SIG-M5 treated with dmso at 0.1 percent for 504 hours (cell line): ENCODE results near the gene ZKSCAN7.
"Not testable (repeated sequence)": the region's sequence is repeated elsewhere in the genome, so short reads cannot be mapped to it uniquely, and the experiment has no call there.

Experiments used
- DNase-seq: peaks from one replicate; lab custom pipeline; 2025; ENCODE audit not compliant: unreplicated experiment; lab: John Stamatoyannopoulos, UW

The ZKSCAN7 gene

DNA sequence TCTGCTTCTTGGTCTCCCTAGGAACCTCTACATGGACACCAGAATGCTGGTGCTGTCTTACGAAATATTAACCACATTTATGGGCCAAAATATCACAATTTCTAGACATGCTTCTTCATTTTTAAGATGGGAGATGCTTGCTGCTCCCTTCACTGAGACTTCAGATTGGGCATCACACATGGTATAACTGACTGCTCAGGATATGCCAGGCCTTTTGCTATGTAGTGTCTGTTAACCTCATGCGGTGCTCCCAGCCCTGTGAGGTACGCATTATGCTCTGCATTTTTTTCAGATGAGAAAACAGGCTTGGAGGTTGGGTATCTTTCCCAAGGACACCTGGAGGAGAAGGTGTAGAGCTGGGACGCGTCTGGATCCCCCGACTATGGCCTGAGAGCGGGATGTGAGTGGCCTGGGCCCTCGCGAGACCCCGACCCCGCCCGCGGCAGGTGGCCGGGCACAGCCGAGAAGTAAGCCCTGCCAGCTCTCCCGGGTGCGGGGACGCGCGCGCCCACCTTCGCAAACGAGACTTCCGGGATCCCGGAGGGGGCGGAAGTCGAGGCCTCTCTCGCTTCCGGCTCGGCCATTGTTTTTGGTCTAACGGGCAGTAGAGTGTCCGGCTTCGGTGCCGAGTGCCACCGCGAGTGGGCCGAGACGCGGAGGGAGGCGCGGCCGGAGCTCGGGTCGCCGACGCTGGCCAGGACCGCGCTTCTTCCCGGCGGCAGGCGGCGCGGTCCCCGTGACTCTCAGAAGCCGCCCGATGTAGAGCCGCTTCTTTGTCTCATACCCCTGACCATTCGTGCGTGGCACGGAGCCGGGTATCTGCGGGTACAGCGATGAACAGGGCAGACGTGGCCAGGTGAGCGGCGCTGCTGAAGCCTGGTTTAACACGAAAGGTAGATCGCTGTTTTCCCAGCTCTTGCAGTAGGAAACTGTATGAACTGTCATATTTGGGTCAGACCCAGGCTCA lies at the start of gene ZKSCAN7:
TSS of gene ZKSCAN7 (plus strand) at position 568 of the 967 bp plus-strand sequence. CDS start 1,855 bp downstream, outside the sequence.
- no peak for DNase-seq

DNA sequence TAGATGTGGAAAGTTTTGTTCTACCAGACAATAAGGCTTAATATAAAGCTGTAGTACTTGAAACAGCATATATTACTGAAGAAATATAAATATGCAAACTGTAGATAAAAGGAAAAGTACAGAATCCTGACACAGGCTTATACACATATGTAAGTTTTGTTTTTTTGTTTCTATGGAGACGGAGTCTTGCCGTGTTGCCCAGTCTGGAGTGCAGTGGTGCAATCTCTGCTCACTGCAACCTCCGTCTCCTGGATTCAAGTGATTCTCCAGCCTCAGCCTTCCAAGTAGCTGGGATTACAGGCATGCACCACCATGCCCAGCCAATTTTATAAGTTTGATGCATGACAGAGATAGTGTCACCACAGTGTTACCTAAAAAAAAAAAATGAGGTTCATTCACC lies 48.4 kb upstream of the ZKSCAN7 start:
- no peak for DNase-seq

DNA sequence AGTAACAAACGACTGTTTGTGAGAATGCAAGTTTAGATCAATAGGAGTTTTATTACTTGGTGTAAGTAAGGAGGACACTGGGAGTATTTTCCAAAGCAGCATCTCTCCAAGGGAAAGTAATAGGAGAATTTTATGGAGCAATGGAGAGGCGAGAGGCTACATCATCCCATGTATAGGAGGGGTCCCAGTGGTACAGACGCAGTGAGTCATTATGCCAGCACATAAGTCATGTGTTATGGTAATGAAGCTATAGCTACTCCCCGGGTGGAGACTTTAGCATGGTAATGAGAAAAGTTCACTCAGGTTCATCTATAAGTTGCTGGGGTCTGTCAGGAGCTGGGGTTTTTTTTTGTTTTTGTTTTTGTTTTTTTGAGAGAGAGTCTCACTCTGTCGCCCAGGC lies 48.0 kb upstream of the ZKSCAN7 start:
- no peak for DNase-seq

DNA sequence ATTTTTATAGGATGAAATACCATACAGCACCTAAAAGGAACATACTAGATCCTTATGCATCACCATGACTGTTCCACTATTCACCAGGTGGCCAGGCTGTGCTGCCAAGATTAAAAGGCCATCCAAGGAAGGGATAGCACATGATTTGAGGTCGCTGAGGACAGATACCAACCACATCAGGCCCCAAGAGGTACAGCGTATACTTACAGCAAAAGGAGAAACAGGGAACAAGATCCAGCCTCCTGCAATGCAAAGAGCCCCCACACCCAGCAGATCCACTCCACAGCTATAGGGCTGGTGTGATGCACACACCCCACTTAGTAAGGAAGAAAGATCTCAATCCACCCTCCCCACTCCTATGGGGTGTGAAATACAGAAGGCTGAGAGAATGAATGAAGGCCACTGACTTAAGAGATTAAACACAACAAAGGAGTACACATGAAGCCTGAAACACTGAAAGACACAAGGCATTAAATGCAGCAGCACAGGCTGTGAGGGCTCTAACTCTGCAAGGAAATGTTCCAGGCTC lies 45.5 kb upstream of the ZKSCAN7 start:
- peak; percentile 57 for DNase-seq

DNA sequence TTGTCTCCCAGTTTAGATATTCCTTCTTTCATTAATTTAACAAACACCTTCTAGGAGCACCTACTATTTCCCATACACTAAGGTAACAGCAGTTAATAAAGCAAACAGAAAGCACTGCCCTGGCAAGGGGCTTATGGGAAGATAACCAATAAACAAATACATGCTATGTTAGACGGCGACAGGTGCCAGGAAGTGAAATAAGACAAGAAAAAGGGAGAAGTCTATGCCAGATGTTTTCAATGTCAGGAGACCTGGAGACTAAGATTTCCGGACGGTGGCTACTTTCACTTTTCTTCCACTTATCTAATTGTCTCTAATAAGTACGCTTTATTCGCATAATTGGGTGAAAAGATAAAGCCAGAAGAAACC lies 45.0 kb upstream of the ZKSCAN7 start:
- peak; percentile 26 for DNase-seq

DNA sequence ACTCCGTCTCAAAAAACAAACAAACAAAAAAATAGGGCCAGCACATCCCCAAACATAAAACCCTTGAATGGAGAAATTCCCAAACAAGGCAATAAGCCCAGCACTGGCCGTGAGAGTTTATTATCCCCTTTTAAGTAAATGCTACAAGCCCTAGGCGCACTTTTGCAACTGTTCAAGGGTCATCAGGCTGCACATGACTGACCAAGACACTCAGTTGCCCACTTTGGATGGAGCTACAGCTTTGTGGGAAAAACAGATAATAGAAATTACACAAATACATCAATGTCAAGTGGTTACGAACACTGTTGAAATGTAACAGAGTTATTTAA lies 43.8 kb upstream of the ZKSCAN7 start:
- DNase-seq: no peak

DNA sequence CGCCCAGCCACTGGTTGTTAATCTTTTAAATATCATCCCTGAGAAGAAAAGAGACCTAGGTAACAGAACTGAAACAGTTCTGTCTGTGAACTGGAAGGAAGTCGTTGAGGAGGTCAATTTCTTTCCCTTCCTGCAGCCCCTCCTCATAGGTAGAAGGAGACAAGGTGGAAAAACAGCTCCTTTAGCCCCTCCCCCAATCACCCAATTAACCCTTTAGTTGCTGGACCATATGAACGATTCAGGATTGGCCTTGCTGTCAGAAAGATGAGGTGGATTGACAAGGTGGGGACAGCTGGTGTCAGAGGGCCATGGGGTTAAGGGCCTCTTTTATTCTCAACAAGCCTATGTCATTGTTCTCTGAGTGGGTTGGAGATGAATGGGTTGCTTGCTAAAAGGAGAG lies 41.5 kb upstream of the ZKSCAN7 start:
- DNase-seq: no peak

DNA sequence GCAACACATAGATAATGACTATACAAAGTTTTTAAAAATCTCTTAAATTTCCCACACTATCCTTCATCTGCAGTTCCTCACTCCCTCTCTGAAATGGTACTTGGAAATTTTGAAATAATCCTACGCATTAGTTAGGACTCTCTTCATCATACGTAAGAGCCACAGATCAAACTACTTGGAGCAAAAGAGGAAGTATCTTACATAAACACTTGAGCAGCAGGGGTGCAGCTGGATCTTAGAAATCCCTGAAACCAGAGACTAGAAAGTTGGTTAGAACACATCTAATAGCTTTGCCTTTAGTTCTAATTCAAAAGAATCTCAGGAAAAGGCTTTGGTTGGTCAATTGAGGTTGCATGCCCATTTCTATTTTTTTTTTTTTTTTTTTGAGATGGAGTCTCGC lies 38.8 kb upstream of the ZKSCAN7 start:
- DNase-seq: peak; percentile 82

DNA sequence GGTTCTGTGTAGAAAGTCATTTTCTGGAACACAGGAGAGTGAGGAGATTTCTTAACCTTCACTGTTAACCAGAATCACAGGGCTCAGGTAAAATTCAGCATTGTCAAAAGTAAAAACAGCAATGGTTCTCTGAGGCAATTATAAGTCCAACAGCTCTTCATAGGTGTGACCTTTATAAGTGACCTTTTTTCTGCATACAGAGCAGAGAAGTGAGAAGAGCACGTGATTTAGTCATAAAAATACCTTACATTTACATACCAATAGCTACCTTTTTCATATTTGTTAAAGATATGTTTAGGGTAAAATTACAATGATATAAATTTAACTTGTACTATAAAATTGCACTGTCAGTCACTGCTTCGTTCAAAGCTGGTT lies 36.2 kb upstream of the ZKSCAN7 start:
- DNase-seq: no peak

DNA sequence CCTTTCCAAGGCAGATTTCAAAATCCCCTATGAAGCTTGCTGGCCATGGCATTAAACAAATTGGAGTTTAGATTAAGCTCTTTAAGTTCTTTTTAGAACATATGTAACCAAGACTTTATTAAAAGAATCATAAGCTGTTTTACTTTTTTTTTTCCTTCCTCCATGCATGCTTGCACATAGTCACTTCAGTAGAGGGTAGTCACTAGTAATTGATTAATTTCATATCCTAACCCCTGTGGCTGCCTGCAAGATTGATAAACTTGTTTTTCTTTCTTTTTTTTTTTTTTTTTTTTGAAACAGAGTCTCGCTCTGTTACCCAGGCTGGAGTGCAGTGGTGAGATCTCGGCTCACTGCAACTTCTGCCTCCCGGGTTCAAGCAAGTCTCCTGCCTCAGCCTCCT lies 33.3 kb upstream of the ZKSCAN7 start:
- no peak for DNase-seq

DNA sequence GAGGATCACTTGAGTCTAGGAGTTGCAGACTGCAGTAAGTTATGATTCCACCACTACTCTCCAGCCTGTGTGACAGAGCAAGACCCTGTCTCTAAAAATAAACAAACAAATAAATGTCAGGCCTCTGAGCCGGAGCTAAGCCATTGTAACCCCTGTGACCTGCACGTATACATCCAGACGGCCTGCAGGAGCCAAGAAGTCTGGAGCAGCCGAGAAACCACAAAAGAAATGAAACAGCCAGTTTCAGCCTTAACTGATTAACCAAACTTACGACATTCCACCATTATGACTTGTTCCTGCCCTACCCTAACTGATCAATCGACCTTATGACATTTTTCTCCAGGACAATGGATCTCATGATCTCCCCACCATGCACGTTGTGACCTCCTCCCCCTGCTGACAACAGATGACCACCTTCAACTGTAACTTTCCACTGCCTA lies 32.5 kb upstream of the ZKSCAN7 start:
- DNase-seq: no peak

DNA sequence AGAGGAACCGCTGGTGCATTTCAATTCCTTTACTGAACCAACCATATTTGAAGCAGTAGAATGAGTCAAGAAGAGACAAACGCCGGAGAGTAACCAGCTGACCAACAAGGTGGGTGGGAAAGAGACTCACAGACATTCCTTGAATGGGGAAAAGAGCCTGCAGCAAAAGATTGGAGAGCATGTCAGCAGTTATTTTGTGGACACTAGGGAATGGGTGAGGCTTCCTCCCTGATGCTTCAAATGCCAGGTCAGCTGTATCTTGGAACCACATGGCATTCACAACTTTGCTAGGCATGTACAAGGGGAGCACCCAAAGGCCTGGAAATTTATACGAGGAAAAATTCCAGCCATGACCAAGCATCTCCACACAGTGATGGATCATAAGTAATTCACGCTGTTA lies 29.9 kb upstream of the ZKSCAN7 start:
- DNase-seq: no peak

DNA sequence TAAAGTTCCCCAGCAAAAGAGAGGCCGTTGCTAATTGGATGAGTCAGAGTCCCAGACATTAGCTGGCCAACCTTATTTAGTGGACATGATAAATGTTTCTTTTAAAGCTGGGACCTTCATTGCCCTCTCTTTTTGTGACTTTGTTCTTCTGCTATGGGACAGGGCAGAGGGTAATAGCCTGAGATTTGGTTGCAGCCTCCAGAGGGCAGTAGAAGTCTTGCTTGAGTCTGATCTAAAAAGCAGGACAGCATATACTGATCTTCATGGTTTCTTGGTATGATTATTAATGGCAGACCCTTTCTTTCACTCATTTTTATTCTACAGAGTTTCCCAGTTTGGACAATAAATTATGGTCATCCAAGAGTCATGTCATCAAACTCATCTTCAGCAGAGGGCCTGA lies 25.1 kb upstream of the ZKSCAN7 start:
- DNase-seq: peak; percentile 11

DNA sequence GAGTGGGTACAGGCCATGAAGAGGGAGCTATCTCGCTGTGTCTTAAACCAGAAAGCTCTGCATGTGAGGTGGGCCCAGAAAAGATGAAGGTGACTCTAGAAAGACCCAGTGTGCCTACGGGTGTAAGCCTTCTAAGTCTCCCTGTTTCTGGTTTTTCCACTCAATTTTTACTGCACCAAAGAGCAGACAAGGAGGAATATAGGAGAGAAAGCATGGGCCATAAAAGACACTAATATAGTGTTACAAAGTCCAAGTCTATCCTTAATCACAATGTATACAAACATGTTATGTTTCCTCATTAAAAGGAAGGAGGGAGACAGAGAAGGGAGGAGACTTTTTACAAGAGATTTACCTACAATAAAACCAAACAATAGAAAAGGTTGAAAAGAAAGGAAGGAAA lies 24.1 kb upstream of the ZKSCAN7 start:
- DNase-seq: no peak

DNA sequence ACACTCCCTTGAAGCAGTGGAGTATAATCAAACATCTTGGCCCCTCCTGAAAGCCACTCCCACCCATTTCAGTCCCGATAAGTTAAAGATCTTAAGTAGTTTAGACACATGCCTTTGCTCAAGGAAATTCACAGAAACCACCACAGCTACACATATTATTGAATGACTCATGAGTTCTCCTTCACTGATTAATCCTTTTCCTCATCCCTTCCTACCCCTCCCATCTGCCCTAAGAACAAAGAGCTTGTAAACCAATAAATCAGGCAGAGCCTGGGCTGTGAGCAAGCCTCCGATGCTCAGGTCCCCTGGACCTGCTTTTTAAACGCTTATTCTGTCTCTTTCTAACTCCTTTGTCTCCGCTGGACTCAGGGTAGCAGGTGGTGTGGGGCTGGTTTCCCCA lies 20.3 kb upstream of the ZKSCAN7 start:
- not testable (repeated sequence) for DNase-seq

DNA sequence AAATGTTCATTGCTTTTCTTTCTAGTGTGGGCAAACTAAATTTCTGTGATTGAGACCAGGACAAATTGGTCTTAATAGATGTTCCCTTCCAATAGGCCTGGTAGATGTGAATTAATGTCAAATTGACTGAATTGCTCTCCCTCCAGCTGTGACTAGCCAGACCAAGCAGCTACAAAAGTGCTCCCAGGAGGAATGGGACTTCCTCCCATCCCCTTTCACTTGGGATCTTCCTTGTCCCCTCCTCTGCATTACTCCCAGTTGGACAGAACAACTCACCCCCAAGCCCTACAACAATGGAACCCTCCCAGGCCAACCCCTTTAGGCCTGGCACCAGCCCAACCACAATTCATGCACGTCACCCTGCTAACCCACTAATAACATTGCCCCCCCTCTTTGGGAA lies 19.6 kb upstream of the ZKSCAN7 start:
- no peak for DNase-seq

DNA sequence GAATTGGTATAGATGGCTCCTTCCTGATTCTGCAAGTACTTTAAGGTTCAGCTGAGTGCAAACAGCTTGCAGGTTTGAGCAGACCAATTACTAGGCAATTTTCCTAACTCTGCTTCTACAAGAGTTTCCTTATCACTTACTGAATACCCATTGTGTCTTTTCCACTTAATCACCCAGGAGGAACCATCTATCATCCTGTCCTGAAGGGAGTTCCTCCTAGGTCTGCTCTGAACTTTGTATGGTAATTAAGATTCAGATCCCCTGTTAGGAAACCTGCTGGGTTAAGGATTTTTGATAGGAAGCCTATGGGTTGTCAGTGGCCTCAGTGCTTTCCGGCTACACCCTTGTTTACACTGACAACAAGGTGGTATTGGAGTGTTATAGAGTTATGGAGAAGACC lies 10.2 kb upstream of the ZKSCAN7 start:
- not testable (repeated sequence) for DNase-seq

DNA sequence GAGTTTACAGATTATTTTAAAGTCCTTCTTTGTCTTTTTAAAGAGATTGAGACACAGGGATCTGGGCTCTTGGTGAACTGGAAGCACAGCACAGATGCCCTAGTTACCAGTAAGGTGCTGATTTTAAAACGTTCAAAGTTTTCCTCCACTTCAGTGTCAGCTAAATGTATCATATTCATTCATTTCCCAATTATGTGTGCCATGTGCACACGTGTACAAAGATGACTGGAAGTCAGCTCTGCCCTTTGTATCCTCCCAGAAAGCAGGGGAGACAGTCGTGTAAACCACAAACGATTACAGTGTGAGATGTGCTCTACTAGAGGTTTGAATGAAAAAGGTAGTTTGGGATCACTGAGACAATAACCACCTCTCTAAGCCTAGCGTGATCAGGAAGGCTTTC lies 730 bp downstream of the ZKSCAN7 start:
- no peak for DNase-seq

DNA sequence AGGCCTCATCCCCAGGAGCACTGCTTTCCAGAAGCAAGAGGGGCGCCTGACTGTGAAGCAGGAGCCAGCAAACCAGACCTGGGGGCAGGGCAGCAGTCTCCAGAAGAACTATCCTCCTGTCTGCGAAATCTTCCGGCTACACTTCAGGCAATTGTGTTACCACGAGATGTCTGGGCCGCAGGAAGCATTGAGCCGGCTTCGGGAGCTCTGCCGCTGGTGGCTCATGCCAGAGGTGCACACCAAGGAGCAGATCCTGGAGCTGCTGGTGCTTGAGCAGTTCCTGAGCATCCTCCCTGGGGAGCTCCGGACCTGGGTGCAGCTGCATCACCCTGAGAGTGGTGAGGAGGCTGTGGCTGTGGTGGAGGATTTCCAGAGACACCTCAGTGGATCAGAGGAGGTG lies 2.1 kb downstream of the ZKSCAN7 start:
- no peak for DNase-seq

DNA sequence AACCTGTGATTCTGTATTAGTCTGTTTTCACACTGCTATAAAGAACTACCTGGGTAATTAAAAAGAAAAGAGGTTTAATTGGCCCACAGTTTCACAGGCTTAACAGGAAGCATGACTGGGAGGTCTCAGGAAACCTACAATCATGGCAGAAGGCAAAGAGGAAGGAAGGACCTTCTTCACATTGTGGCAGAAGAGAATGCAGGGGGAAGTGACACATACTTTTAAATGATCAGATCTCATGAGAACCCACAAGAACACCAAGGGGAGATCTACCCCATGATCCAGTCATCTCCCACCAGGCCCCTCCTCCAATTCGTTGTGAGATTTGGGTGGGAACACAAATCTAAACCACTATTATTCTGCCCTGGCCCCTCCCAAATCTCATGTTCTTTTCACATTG lies 6.1 kb downstream of the ZKSCAN7 start:
- no peak for DNase-seq

DNA sequence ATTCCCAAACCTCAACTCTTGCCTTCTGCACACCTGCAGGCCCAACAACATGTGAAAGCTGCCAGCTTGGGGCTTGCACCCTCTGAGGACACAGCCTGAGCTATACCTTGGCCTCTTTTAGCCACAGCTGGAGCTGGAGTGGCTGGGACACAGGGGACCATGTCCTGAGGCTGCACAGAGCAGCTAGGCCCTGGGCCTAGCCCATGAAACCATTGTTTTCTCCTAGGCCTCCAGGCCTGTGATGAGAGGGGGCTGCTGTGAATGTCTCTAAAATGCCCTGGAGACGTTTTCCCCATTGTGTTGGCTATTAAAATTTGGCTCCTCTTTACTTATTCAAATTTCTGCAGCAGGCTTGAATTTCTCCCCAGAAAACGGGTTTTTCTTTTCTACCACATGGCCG lies 7.2 kb downstream of the ZKSCAN7 start:
- DNase-seq: no peak

DNA sequence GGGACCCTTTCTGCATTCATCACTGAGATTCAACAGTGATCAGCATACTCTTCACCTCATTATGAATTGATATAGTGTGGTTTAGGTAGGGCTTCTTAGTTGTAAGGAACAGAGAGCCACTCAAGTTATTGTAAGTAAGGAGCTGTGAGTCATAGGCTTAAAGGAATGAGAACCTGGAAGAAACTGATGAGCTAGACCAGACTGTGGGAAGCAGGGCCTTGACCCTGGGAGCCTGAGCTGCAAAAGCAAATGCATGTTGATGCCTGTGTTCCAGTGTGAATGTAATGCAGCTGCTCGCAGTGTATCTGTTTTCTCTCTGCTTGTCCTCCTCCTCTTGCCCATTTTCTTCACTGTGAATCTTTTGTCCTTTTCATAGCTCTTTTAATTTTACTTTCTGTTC lies 13.6 kb downstream of the ZKSCAN7 start:
- no peak for DNase-seq

DNA sequence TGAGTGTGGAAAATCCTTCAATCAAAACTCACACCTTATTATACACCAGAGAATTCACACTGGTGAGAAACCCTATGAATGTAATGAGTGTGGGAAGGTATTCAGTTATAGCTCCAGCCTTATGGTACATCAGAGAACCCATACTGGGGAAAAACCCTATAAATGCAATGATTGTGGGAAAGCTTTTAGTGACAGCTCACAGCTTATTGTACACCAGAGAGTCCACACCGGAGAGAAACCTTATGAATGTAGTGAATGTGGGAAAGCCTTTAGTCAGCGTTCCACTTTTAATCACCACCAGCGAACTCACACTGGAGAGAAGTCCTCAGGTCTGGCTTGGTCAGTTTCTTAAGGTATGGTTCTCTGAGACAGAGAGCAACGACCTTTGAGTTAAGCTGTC lies 16.0 kb downstream of the ZKSCAN7 start:
- DNase-seq: no peak
